PFSK-1 (cell line): Measurements from ENCODE around the gene MAP4.

ENCODE experiments used
- FOXP2 ChIP-seq: optimal IDR thresholded peaks from 2 replicates; pipeline ENCODE3; 2011; ENCODE audit warnings: borderline replicate concordance, control low read depth, inconsistent platforms; ENCODE audit not compliant: insufficient read depth; ENCODE audit errors: extremely low read length, extremely low read depth
- POLR2AphosphoS5 ChIP-seq: IDR thresholded peaks from 2 replicates; pipeline ENCODE4 v1.6.1; 2012; ENCODE audit warnings: low read depth, mild to moderate bottlenecking, control low read depth, low read length, moderate library complexity
- SIN3A ChIP-seq: IDR thresholded peaks from 2 replicates; pipeline ENCODE4 v1.6.1; 2012; ENCODE audit warnings: mild to moderate bottlenecking, low read length, moderate library complexity, borderline replicate concordance; ENCODE audit not compliant: insufficient read depth
- TAF1 ChIP-seq: IDR thresholded peaks from 2 replicates; pipeline ENCODE4 v1.6.1; 2012; ENCODE audit warnings: low read length, control low read depth, borderline replicate concordance; ENCODE audit not compliant: insufficient read depth
- TF ChIP-seq, protein P1 (sequence below), 2 experiments: IDR thresholded peaks; 2 replicates each; pipeline versions ENCODE4 v1.6.1 to v1.8.0; 2011 to 2012; ENCODE audit warnings: low read depth in 2 of 2, low read length in 2 of 2, control low read depth in 1 of 2, inconsistent platforms in 1 of 2, mild to moderate bottlenecking in 1 of 2, moderate library complexity in 1 of 2; ENCODE audit not compliant: insufficient read depth in 1 of 2

MAP4 gene

DNA sequence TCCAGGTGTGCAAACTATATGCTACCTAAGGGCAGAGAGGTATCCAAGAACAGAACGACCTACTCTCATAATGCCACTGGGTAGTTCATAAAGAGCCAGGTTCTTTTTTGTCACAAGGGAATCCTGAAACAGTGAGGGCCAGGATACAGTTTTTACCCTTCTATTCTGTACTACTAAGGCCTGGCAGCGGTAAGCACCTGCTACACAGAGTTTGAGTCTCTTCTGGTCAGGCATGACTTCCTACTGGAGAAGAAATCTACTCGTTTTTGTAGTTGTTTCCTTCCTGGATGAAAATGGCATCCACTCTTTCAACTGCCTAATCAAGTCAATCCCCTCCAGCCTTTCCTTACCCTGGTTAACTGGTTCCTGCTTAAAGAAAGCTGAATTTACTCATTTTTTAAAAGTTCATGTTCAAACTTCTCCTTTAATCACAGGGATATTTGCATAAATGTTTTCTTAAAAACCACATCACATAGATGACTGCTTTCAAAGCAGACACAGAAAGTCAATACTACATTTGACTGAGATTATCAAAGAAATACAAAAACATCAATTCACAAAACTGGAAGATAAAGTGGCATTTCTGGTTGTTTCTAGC, 40.0 kb downstream of the MAP4 start:
- no peak for TF ChIP-seq FOXP2

DNA sequence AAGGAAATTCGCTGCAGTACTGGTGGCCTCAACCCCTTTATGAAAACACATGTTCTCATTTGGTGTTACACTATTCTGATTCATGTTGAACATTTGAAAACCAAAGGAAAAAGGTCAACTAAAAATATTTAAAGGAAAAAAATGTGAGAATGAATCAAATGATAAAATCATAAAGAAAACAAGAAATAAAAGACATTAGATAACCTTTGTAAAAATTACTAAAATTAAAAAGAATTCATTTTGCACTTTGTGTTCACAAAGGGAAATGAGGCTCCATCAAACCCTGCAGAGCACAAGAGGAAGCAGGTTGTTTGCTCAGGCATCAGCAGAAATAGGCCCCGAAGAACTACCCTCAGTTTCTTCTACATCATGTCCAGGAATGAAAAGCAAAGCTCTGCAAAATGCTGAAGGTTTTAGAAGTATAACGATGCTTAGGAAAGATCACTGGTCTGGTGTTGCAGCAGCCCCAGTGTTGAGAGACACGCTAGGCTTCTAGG, 41.2 kb downstream of the MAP4 start:
- no peak for TF ChIP-seq POLR2AphosphoS5
- TF ChIP-seq FOXP2 = no peak
- TF ChIP-seq, protein P1, sequence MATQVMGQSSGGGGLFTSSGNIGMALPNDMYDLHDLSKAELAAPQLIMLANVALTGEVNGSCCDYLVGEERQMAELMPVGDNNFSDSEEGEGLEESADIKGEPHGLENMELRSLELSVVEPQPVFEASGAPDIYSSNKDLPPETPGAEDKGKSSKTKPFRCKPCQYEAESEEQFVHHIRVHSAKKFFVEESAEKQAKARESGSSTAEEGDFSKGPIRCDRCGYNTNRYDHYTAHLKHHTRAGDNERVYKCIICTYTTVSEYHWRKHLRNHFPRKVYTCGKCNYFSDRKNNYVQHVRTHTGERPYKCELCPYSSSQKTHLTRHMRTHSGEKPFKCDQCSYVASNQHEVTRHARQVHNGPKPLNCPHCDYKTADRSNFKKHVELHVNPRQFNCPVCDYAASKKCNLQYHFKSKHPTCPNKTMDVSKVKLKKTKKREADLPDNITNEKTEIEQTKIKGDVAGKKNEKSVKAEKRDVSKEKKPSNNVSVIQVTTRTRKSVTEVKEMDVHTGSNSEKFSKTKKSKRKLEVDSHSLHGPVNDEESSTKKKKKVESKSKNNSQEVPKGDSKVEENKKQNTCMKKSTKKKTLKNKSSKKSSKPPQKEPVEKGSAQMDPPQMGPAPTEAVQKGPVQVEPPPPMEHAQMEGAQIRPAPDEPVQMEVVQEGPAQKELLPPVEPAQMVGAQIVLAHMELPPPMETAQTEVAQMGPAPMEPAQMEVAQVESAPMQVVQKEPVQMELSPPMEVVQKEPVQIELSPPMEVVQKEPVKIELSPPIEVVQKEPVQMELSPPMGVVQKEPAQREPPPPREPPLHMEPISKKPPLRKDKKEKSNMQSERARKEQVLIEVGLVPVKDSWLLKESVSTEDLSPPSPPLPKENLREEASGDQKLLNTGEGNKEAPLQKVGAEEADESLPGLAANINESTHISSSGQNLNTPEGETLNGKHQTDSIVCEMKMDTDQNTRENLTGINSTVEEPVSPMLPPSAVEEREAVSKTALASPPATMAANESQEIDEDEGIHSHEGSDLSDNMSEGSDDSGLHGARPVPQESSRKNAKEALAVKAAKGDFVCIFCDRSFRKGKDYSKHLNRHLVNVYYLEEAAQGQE (IDR thresholded peaks at IDR 0.05; ENCODE audit: insufficient read depth in 1 of 2, low read depth in 2 of 2, low read length in 2 of 2) = no peak
- TF ChIP-seq TAF1 = no peak
- TF ChIP-seq SIN3A = no peak

DNA sequence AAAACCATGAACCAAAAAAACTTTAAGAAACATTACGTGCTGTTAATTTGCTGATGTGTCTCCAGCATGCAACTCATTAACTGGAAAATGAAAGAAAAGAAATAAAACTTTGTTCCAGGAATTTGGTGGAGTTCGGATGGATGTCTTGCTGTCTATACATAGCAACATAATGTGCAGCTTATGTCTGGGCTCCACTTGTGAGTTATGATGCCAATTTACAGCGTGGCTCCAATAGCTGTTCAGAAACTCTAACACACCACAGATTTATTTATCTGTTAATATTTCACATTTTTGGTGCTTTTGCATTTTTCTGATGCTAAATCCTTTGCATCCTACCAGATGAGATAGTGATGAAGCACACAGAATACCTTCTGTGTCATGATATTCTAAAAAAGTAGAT, 45.1 kb downstream of the MAP4 start:
- TF ChIP-seq TAF1 (no peak), FOXP2 (no peak), SIN3A (no peak), POLR2AphosphoS5 (no peak)
- TF ChIP-seq, protein P1 (IDR thresholded peaks at IDR 0.05; ENCODE audit: insufficient read depth in 1 of 2, low read depth in 2 of 2, low read length in 2 of 2) = no peak

DNA sequence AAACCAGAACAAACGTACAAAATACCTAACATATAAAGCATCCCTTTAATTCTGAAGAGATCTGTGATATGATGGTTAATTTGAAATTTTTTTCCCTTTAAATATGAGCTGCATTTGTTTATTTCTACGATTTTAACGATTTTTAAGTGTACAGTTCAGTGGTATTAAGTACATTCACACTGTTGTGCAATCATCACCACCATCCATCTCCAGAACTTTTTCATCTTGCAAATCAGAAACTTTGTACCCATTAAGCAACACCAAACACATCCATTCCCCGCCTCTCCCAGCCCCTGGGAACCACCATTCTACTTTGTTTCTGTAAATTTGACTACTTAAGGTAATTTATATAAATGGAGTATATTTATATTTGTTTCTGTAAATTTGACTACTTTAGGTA, 51.5 kb downstream of the MAP4 start:
- TF ChIP-seq TAF1 = no peak
- no peak for TF ChIP-seq POLR2AphosphoS5
- TF ChIP-seq, protein P1 (IDR thresholded peaks at IDR 0.05; ENCODE audit: insufficient read depth in 1 of 2, low read depth in 2 of 2, low read length in 2 of 2) = no peak
- TF ChIP-seq FOXP2 = no peak
- TF ChIP-seq SIN3A = no peak

DNA sequence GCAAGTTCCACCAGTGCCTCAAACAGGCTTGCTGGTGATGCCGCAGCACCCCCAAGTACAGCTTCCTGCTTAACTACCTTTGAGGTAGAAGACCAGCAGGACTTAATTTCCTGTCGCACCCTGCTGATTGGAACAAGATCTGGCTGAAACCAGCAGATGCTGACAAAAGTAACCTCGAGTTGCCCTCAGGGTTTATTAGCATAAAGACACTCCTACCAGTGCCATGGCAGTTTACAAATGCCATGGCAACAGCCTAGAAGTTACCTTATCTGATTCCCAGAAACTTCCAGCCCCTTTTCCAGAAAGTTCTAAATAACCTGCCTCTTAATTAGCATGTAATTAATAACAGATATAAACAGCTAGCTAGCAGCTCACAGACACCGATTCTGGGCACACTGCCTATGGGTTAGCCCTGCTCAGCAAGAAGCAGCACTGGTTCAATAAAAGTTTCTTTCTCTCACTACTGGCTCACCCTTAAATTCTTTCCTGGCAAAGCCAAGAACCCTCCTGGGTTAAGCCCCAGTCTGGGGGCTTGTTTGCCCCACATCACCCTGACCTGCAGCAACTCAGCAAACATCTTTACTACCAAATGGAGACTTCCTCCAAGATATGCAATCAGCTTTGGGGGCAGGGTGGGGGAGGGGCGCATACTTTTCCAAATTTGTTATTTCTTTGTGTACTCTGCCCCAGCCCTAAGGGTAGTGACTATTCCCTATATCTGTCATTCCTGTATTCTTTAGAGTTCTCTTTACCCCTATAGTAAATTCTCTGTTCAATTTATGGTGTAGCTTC, 54.2 kb downstream of the MAP4 start:
- TF ChIP-seq FOXP2 (no peak), TAF1 (no peak), SIN3A (no peak), POLR2AphosphoS5 (no peak)
- TF ChIP-seq, protein P1 (IDR thresholded peaks at IDR 0.05; ENCODE audit: insufficient read depth in 1 of 2, low read depth in 2 of 2, low read length in 2 of 2) = no peak
